GM19193 (cell line): ENCODE results near the gene L1CAM.

Experiments
- POLR2A ChIP-seq: IDR thresholded peaks from 4 replicates; pipeline ENCODE4 v1.6.1; 2011; ENCODE audit not compliant: insufficient read depth, insufficient read length; ENCODE audit errors: extremely low read depth

L1CAM gene

DNA sequence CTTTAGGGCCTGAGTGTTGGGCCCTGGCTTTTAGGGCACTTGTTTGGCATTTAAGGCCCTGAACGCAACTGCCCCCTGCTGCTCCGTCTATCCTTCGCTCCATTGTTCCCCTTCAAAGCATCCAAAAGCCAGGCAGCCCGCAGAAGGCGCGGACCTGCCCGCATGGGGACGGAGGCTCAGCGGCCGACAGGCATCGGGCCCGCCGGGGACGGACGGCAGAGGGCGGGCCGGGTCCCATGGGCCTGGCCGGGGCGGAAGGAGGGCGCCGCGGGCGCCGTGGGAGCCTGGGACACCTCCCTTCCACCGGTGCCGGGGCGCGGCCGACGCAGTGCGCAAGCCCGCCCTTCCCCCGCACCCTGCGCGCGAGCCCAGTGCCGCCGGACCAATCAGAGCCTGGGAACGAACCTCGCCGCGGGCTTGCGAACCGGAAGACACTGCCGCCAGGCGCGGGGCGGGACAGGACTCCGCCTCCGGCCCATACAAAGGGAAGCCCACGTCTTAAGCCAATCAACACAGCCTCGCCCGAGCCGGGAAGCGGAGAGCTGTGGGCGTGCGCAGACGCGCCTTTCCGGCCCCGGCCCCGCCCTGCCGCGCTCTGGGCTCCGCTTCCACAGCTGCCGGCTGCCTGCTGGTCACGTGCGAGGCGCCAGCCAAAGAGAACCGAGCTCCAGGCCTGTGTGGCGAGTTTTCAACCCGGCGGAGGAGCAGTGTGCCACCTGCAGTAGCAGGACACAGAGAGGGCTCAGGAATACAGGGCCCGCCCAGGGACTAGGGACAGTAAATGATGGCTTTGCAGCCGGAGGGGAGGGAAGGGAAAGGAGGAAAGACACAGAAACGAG lies 42.2 kb upstream of the L1CAM start:
- peak; percentile 63 for TF ChIP-seq POLR2A

DNA sequence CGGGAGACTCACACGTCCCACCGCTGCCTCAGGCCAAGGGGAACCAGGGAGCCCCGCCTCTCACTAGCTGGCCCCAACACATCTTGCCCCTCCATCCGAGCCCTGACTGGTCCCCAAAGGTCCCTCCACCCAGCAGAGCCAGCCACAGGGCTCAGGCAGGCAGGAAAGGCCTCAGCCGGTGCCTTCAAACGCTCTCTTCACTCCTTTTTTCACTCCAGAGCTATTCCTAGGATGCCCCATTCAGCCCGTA lies 41.6 kb upstream of the L1CAM start:
- no peak for TF ChIP-seq POLR2A

DNA sequence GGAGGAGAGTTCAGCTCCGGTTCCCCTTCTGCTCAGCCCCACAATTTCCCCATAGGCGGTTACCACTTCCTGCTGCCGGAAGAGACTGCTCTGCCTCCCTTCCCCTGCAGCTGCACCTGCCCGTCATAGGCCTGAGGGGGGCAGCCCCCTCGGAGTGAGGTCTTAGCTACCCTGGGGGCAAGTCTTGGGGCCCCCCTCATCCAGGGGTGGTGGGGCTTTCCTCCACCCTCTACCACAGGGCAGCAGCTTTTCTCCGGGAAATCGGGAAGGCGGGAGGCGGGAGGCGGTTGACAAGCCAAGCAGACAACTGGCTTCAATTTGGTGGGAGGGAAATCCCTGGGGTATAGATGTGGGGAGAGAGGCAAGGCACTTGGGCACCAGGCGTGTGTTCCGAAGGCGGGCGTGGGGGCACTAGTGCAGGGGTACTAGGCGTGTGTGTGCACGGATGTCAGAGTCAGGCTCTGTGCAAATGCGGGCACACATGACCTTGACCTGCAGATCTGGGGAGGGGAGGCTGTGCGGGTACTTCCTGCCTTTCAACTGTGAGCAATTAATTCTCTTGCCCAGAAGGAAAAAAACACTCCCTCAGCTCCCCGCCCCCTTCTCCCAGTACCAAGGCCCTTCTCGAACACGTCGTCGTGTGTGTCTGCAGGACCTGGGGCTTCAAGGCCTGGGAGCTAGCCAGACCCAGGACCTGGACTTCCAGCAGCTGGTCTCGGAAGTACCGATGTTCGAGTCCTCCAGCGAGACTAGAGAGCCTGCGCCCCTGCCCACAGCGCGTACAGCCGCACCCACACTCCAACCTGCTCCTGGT lies 41.1 kb upstream of the L1CAM start:
- TF ChIP-seq POLR2A = peak; percentile 16

DNA sequence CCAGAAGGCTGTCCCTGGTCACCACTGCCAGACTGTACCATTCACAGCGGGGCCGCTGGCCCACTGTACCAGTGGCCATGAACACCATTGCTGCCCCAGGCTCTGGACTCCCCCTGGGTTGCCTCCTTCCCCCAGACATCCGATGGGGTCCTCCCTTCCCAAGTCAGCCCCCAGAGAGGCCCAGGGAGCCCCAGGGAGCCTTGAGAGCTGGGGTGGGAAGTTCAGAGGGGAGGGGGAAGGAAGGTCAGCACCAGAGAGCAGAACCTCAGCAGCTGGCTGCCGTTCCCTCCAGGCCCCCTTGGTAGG lies 40.5 kb upstream of the L1CAM start:
- TF ChIP-seq POLR2A = peak; percentile 65

DNA sequence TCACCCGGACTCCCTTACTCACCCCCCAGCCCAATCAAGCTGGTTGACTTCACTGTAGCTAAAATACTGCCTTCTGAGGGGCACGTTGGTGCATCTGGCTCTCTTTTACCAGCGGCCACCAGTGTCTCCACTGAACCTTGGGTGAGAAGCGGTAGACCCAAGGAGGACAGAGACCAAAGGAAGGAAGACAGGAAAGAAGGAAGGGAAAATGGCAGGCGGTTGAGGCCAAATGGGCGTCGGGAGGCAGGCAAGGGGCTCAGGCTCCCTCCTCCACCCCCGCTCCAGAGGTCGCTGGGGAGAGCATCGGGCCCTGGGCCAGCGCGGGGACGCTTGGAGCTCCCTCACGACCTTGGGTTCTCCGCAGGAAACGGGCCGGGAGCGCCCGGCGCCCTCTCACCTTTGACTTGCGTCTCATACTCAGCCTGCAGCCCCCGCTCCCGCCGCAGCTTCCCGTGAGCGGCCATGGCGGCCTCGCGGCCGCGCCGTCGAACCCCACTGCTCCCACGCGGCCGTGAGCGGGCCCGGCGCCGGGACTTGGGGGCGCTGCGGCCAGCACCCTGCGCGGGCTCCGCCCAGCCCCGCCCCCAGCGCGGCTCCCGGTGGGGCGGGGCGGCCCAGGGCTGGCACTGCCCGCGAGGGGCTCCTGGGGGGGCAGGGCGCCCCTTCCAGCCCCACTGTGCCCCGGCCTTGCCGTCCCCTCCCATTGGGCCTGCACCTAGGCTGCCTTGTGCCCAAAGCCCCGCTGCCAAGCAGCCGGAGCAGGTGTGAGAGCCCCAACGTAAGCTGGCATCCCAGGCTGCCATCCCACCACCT lies 40.0 kb upstream of the L1CAM start, which contains the start of gene ARHGAP4:
TSS of gene ARHGAP4 (minus strand) at position 526 of the 813 bp plus-strand sequence. CDS start at position 464, 62 bp downstream.
- peak; percentile 27 for TF ChIP-seq POLR2A

DNA sequence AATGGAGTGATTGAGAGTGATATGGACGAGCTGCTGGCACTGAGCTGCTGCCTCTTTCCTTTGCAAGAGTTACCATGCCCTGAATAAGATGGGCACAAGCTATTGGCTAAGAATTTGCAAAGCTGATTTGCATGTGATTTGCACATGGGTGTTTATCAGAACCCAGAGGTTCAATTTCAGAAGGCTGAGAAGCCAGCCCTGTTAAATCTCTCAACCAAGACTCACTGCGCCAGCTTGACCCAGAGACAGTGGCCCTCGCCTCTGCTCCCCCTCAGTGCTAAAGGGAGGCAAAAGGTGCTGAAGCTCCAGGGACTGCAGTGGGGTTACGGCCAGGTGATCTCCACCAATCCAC lies 39.4 kb upstream of the L1CAM start:
- TF ChIP-seq POLR2A = peak; percentile 95

DNA sequence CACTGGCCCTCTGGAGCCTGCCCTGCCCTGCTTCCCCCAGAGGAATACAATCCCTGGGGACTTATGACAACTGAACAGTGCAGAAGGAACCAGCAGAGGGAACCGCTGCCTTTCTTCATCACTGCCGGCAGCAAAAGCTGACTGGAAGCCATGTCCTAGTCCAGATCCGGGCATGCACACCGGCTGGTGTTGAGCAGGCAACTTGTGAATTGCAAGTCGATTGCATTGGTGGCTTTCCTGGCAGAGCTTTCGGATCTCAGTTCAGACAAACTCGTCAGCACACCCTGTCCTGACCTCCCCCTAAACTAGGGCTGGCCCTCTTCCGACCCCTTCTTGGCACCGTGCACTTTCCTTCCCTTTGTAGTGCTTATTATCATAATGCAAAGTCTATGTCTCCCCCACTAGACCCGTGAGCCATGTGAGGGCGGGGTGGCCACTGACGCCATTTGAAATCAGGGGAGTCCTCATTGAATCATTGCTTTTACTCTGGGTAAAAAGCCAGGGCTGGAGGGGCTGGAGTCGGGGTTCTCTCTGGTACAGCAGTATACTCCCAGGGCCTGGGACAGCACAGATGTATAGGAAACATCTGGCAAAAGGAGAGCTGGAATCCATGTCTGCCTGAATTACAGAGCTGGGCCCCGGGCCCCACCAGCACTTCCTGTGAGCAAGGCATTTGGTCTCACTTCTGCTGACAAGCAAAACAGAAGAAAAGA lies 38.3 kb upstream of the L1CAM start:
- TF ChIP-seq POLR2A = no peak

DNA sequence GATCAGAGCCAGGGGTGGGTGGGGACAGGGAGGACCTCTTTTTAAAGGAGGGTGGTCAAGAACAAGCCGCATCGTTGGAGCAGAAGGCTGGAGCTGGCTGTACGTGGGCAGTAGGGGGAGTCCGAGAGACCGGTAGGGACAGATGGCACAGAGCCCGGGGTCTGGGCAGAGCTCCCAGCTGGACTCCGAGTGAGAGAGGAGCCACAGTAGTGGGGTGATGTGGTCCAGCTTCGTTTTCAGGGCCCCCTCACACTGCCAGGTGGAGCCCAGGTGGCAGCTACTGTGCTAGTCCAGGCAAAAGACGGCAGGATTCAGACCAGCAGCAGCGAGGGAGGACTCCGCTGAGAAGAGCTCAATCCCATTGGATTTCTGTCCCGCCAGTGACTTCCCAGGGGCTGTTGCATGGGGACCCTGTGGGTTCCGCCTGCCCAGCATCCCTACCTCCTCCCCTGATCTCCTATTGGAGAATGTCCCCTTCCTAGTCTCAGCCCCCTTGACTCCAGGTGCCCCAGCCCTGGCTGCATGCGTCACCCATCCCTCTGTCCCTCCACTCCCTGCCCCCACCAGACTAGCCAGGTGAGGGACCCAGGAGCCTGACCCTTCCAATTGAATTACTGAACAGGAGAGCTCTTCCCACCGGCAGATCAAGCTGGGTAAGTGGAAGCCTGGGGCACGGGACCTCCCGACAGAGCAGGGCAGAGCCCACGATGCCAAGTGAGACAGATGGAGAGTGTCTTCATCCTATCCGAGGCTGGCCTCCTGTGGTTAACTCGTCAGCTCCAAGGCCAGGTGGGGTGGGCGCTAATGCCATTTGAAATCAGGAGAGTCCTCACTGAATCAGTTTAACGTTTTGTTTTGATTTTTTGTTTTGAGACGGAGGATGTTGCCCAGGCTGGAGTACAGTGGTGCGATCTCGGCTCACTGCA lies 37.2 kb upstream of the L1CAM start:
- no peak for TF ChIP-seq POLR2A

DNA sequence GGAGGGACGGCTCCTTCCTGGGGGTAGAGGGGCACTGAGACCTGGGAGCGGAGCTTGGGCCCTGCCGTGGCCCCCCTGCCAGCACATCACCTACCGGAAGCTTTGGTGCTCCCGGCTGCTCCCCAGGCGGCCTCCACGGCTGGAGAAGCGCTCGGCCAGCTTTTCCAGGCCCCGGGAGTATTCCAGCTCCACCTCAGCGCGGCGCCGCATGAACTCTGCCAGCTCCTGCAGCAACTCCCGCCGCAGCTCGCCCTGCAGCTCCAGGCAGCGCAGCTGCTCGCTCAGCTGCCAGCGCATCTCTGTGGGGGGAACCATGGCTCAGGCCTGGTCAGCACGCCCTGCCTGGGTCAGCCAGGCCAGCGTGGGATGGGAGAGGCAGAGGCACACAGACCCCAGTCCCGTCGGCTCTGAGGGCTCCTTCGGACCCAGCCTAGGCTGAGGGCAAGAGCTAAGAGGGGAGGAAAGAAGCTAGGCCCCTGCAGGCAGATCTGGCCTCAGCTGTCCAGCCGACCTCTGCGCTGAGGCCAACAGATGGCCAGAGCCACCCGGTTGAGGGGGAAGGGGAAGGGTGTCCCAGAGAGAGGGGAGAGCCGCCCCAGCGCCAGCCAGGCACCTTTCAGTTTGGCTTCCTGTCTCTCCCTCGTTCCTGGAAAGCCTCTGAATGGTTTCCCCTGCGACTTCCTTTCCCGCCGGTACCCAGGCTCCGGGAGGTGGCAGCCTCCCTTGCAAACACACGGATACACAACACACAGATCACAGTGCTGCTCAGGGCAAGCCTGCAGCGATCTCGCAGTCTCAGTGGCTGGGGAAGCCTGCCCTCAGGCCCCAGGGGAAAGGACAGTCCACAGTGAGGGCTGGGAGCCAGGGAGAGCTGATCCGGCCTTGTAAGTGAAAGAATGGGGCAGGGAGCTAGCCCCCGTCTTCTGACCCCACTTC lies 35.8 kb upstream of the L1CAM start:
- no peak for TF ChIP-seq POLR2A

DNA sequence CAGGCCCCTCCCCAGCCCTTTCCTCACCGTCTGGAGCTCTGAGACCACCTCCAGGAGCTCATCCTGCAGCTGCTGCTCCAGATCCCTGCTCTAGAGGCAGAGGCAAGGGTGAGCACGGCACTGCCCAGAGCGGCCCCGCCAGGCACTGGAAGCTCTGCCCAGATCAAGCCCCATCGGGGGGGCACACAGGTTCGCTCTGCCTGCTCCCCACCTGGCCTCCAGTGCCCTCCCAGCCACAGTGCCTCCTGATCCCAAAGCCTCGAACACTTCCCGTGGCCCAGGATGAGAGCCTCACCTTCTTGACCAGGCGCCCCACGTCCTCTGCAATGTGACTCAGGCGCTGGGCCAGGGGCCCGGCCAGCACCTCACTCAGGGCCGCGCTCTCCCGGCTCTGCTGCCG lies 35.1 kb upstream of the L1CAM start:
- TF ChIP-seq POLR2A = no peak

DNA sequence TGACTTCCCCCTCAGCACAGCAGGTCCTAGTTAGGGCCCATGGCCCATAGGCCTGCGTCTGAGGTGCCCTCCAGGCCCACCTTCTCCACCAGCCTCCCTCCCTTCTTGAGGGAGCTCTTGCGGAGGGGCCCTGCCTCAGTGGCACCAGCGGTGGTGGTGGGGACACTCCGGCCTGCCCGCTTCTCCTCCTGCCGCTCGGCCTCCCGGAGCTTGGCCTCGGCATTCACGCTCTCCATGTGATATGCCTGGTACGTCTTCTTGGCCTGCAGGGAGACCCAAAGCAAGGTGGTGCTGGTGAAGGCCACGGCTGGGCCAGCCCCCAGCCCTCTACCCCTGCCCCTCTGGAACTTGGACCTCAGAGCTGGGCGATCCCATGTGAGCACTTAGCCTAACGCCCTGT lies 34.6 kb upstream of the L1CAM start:
- no peak for TF ChIP-seq POLR2A

DNA sequence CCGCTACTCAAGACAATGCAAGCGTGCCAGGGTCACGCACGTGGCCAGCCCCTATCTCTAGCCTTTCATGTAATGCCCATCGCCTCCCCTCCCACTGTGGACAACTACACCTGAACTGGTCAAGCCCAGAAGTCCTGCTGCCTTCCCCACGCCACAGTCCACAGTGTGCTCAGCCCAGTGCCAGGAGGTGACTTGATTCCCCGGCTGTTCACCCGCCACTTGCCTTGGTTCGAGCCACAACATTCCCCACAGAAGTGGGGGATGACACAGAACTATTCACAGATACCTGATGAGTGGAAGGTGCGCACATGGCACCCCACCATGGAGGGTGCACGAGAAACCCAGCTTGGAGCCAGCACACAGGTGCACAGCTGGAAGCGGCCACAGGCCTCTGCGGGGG lies 33.3 kb upstream of the L1CAM start:
- TF ChIP-seq POLR2A = no peak

DNA sequence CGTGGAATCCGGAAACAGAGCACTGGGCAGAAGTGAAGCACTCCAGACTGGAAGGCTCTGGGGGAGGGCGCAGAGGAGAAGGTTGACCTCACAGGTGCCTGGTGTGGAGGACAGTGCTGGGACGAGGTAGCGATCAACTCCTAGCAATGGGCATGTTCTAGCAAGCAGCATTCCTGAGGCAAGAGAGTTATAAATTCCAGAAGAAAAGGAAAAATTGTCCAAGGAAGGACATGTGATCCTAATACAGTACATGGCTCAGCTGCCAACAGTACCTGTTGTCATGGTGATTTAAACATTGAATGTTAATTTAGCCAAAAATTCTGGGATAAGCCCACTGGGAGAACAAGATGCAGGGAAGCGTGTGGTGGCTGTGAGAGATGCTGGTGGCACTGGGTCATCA lies 31.9 kb upstream of the L1CAM start:
- TF ChIP-seq POLR2A = no peak

DNA sequence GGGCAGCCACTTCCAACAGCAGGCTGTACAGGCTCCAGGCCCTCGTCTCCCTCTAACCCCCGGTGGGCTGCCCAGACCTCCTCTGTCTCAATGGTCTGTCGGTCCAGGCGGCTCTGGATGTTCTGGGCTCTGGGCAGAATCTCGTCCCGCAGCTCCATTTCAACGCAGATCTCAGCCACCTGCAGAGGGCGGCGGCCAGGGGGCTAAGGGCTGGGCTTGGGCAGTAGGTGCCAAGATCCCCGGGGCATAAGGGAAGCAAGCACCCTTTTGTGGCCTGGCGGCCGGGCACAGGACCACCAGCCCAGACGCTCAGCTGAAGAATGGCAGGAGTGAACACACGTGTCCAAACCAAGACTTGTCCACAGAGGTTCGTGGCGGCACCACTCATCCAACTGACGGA lies 27.7 kb upstream of the L1CAM start:
- no peak for TF ChIP-seq POLR2A

DNA sequence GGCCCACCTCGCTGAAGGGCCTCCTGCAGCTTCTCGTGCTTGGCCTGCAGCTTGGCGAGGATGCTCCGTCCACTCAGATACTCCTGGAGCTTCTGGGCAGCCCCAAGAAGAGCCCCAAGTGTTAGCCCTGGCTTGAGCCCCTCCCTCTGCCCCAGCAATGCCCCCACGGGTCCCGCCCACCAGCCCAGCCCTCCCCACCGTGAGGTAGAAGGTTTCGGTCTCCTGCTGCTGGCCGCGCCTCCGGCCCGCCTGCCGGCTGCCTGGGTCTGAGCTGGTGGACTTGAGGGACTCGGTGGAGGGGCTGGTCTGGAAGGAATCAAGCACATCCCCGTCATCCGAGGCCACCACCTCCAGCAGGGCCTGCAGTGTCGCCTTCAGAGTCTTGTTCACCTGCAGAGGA lies 27.2 kb upstream of the L1CAM start:
- no peak for TF ChIP-seq POLR2A
